Right renal pelvis (tissue), 4 donors: Measurements from ENCODE around the gene FIGNL2. TPM values are rescaled to one million over a fixed set of nuclear protein-coding genes. Genes with fewer than 3 reads are reported as not detected.

Experiments used
- DNase-seq, 4 donors: peaks; one replicate each; pipeline ENCODE4 v3.0.0-alpha.2; 2013; ENCODE audit warnings: low read depth in 4 of 4, low spot score in 3 of 4, missing footprints in 1 of 4
- polyA plus RNA-seq, 4 donors: library from polyadenylated mRNA; unstranded; fragments of 120-200 nt; gene quantifications; one replicate each; pipeline ENCODE4 v1.2.1, GENCODE V29; 2013; ENCODE audit not compliant: insufficient read length in 4 of 4

Gene FIGNL2
- polyA plus RNA-seq, 4 donors = 3.7 to 5.5 (median 4.4) TPM

- DNase-seq = no peak
Observed at GRCh38 chr12:51860986-51861385, 12.5 kb upstream of the FIGNL2 start.

DNA sequence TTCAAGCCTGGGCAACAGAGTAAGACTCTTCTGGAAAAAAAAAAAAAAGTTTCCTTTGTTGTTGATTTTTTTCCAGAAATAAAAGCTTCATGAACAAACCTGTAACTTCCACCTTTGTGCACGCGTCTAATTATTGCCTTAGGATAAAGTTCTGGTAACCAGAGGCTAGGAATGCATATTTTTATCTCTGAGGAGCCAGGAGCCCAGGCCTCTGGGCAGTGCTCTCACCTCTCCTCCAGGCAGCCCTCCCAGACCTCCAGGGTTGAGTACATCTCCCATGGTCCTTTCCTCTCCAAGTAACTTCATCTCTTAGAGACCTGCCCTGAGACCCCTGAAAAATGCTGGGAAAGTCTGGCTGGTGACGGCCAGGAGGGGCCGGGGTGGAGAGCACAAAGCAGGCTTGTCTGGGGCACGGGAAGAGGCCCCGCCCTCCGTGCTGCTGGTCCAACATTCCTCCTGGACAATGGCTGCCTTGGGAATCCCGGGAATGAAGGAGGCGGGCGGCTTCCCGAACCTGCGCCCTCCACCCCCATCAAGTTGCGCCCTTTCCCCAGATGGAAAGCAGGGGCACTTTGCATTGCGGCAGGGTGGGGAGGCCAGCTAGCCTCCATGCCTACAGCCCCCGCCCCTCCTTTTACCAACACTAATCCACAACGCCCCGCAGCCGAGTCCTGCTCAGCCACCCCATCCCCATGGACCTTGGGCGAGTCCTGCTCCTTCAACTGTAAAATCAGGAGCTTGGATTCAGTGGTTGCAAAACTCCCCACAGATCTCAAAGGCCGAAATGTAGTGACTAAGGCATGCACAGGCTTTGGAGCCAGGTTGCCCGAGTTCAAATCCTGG lies 7.3 kb upstream of the FIGNL2 start:
- DNase-seq = no peak

- no peak for DNase-seq
Observed at GRCh38 chr12:51852404-51853137, 4.1 kb upstream of the FIGNL2 start.

- no peak for DNase-seq
Observed at GRCh38 chr12:51851413-51852124, 3.1 kb upstream of the FIGNL2 start.

DNA sequence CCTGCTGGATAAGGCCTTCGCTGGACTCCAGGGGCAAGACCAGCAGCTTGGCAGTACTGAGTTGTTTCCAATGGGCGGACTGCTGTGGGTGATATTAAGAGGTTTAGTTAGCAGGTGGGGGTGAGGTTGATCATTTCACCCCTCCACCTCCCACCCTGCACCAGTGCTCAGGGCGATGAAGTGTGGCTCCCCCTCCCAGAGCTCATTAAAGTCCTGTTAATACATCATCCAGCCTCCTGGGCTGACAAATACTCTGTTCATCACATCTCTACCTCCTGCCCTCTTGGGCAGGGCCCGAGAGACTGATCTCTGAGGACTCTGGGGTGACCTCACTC lies 2.4 kb upstream of the FIGNL2 start:
- no peak for DNase-seq

- no peak for DNase-seq
Observed at GRCh38 chr12:51850081-51850964, 1.8 kb upstream of the FIGNL2 start.

- no peak for DNase-seq
Observed at GRCh38 chr12:51848841-51849735, 570 bp upstream of the FIGNL2 start.

GRCh38 chr12:51847643-51848325 lies 734 bp downstream of the FIGNL2 start:
- no peak for DNase-seq

- DNase-seq = peak in 1 of 4 donors; percentile 56
Observed at GRCh38 chr12:51846911-51847642, 1.4 kb downstream of the FIGNL2 start.

- DNase-seq = no peak
Observed at GRCh38 chr12:51846271-51846691, 2.2 kb downstream of the FIGNL2 start.

DNA sequence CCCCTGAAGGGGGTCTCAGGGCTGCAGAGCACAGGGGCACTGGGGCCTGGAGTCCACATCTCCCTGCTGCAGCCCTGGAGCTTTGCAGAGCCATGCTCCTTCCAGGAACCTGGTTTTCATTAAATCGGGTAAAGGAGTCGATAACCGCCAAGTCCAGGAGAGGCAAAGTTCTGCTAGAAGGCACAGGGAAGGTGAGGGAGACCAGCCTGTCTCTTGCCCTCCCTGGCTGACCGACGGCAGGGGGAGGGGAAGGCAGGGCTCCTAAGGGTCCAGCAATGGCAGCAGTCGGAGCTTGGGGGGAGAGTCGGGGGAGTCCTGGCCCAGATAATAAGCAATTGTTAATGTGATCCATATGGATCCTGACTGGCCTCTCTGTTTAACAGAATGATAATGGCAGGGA lies 3.0 kb downstream of the FIGNL2 start:
- no peak for DNase-seq

GRCh38 chr12:51844854-51845253 lies 3.7 kb downstream of the FIGNL2 start:
- no peak for DNase-seq

- DNase-seq = no peak
Observed at GRCh38 chr12:51841727-51842126, 6.8 kb downstream of the FIGNL2 start.

- DNase-seq = no peak
Observed at GRCh38 chr12:51840966-51841365, 7.6 kb downstream of the FIGNL2 start.

- no peak for DNase-seq
Observed at GRCh38 chr12:51839310-51839947, 9.1 kb downstream of the FIGNL2 start.

DNA sequence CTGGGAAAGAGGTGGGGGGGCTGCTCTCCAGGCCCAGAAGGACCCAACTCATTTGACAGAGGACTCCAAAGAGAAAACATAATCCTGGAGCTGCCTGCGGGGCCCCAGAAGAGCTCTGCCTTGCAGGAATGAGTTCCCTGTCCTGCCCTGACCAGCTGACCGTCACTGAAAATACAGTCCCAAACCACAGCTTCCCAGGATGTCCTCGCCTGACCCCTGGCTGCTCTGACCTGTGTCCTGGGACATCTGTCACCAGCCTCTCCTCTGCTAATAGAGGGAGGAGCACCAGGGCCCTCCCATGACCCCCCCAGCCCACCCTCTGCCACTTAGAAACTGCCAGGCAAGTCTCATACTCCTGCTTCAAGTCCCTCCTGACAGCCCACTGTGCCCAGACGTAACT lies 9.8 kb downstream of the FIGNL2 start:
- DNase-seq = no peak

GRCh38 chr12:51838036-51838435 lies 10.5 kb downstream of the FIGNL2 start:
- DNase-seq = no peak

DNA sequence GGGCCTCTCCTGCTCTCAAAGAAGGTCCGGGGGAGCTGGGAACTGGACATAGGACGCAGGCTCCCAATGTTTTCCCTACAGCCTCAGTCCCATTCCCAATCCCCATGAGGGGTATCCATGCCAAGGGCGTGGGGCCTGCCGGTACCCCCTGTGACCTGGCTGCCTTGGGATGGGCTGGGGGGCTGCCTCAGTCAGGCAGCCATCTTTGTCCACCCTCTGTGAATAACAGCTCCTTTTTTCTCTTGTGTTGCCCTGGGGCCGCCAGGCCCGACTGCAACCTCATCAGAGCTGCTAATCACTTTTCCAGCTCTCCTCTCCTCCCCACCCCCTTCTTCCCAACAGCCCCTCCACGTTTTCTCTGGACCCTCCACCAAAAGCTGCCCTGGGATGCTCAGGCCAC lies 11.2 kb downstream of the FIGNL2 start:
- no peak for DNase-seq
